Colon (tissue), 2 donors: ENCODE results near the gene C10orf95.
"Not testable (repeated sequence)": the region's sequence is repeated elsewhere in the genome, so short reads cannot be mapped to it uniquely, and the experiment has no call there.

Experiments
- FAIRE-seq: peaks from 2 replicates; lab custom pipeline; 2012; peaks lifted over from hg19 to GRCh38; lab: Jason Lieb, UNC
- donor health status: control.
- donor health status: control.

Gene C10orf95

DNA sequence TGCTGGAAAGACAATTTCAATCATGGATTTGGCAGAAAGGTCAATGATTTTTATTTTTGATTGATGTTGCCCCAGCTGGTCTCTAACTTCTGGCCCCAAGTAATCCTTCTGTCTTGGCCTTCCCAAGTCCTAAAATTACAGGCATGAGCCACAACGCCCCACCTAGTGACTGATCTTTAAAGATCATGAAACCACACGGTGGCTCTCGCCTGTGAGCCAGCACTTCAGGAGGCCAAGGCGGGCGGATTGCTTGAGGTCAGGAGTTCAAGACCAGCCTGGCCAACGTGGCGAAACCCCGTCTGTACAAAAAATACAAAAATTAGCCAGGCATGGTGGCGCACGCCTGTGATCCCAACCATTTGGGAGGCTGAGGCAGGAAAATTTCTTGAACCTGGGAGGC is 12.6 kb upstream of the C10orf95 start:
- FAIRE-seq = no peak

DNA sequence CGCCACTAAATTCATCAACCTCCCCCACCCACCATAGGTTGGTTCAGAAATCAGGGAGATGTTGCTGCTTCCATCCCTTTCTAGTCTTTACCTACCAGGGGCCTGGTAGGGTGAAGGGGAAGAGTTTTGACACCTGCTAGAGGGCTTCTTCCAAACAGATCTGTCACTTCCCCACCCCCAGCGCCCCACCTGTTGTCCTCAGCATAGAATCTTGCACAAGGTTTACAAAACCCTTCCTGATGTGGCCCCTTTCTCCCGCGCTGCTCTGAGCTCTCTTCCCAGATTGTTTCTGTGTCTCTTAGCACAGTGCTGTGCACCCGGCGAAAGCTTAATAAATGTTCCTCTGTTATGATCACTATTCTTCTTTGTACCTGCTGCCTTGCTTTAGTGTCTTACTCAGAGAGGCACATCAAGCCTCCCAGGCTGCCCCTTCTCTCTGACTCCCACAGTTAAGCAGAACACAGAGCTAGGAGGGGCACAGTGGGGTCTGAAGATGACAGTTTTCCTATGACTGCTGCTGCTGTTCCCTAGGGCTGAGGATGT is 11.2 kb upstream of the C10orf95 start:
- FAIRE-seq = no peak

DNA sequence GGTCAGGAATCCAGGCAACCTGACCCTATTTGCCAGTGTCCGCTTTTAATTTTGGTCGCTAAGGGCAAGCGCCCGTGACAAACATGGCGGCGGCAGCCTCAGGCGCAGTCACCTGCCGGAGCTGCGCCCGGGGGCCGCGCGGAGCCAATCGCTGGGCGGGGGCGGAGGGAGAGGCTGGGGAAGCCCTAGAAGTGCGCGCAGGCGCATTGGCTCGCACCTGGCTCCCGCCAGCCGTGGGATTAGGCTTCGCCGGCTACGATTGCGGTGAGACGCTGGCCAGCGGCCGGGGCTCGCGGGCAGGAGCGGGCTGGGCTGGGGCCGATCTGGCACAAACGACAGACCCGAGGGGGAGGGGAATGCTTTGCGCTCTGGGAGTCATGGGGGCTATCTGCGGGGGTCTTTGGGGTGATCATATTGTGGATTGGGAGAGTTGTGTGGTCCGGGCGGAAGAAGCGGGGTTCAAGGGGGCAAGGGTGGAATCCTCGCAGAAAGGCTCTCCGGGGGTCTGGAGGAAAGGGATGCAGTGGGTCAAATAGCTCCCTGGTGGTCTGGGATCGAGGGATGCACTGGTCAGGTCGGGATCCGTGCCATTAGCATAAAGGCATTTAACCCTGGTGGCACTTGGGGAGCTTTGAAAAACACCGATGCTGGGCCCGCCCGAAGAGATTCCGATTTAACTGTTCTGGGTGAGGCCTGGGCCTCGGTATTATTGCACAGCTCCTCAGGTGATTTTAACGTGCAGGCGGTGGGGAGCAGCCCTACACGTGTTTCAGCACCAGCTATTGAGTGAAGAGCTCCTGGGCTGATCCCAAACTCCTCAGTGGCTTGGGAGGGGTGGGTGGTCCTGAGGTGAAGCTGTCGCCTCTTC is 10.1 kb upstream of the C10orf95 start:
- no peak for FAIRE-seq

GRCh38 chr10:102460836-102461186 is 9.5 kb upstream of the C10orf95 start:
- FAIRE-seq = no peak

GRCh38 chr10:102458656-102459055 is 7.3 kb upstream of the C10orf95 start:
- no peak for FAIRE-seq

- FAIRE-seq = no peak
Observed at GRCh38 chr10:102457591-102458150, 6.3 kb upstream of the C10orf95 start.

- FAIRE-seq = no peak
Observed at GRCh38 chr10:102455893-102456471, 4.6 kb upstream of the C10orf95 start.

DNA sequence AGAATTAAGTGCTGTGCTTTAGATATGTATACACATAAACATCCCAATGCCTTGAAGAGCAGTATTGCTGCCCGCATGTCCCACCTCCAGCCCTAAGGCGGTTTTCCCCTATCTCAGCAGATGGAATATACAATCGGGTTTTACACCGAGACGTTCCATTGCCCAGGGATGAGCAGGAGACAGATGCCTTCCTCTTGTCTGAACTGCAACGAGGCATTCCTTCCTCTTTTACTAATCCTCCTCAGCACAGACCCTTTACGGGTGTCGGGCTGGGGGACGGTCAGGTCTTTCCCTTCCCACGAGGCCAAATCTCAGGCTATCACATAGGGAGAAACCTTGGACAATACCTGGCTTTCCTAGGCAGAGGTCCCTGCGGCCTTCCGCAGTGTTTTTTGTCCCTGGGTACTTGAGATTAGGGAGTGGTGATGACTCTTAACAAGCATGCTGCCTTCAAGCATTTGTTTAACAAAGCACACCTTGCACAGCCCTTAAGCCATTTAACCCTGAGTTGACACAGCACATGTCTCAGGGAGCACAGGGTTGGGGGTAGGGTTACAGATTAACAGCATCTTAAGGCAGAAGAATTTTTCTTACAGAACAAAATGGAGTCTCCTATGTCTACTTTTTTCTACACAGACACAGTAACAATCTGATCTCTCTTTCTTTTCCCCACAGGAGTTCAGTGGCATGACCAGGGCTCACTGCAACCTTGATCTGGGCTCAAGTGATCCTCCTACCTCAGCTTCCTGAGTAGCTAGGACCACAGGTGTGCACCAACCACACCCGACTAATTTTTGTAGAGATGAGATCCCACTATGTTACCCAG is 3.5 kb upstream of the C10orf95 start:
- not testable (repeated sequence) for FAIRE-seq

DNA sequence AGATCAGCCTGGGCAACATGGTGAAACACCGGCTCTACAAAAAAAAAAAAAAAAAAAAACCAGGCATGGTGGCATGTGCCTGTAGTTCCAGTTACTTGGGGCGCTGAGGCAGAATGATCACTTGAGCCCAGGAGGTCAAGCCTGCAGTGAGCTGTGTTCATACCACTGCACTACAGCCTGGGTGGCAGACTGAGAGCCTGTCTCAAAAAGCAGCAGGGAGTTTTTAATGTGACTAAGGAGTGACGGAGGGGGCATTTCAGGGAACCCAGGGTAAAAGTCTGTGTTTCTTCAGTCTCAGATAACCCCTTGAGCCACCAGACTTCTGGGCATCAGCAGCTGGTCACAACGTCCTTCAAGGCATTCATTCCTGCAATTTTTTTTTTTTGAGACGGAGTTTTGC is 2.2 kb upstream of the C10orf95 start:
- FAIRE-seq = no peak

GRCh38 chr10:102452672-102453340 is 1.5 kb upstream of the C10orf95 start:
- FAIRE-seq = no peak

DNA sequence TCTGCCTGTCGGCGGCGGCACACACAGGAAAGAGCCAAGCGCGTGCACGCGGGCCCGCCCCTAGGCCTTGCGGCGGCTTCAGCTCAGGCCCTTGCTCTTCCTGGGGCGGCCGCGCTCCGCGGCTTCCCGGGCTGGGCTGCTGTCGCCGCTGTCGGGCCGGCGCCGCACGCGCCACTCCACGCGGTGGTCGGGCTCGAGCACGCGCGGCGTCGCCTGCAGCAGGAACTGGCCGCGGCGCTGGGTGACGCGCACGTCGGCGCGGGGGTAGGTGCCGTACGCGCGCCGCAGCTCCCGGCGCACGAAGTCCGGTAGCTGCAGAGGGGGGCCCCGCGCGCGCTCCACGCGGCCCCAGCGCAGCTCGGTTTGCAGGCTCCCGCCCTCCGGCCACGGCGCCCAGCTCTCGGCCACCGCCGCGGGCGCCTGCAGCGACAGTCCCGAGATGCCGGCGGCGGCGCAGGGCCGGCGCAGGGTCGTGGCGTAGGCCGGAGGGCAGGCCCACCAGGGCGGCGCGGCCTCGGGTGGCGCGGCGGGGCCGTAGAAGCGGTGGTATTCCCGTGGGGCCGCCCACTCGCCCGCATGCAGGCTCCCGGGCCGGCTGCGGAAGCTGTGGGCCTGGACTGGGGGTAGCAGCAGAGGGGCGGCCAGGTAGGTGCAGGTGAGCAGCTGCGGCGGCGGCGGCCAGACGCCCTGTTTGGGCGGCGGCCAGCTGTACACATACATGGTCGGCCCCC is 804 bp downstream of the C10orf95 start:
- FAIRE-seq = no peak

DNA sequence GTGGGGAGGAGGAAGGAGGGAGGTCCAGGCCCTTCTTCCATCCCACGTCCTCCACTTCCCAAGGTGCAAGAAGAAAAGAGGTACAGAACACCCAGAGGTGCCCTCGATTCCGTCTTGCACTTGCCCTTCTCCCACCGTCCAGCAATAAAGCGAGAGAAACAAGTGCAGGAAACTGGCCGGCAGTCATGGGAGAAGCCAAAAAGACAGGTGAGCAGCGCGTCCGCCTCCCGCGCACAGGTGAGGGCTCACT is 1.3 kb downstream of the C10orf95 start:
- no peak for FAIRE-seq

DNA sequence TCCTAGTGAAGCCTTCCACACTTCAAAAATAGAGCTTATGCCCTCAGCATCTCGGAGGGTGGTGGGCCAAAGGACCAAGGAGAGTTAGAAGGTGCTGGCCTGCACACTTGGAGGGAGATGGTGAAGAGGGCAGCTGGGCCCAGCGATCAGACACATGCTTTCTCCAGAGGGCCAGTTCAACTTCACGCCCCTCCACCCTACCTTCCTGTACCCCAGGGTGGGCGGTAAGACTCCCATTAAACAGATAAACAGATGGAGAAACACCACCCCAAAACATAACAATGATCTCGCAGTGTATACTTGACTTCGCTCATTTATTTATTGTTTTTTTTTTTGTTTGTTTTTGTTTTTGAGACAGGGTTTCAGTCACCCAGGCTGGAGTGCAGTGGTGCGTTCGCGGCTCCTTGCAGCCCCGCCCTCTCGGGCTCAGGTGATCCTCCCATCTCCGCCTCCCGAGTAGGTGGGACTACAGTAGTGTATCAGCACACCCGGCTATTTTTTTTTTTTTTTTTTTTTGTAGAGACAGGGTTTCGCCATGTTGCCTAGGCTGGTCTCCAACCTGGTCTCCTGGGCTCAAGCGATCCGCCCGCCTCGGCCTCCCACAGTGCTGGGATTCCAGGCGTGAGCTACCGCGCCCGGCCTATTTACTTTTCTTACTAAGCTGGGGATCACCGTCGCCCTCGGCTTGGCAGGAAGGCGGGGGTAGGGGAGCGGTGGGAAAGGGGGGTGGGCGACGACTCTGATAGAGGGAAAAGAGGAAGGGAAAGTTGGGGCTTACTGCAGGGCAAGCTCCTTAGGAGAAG is 1.8 kb downstream of the C10orf95 start:
- no peak for FAIRE-seq

- FAIRE-seq = no peak
Observed at GRCh38 chr10:102444851-102445250, 6.5 kb downstream of the C10orf95 start.

DNA sequence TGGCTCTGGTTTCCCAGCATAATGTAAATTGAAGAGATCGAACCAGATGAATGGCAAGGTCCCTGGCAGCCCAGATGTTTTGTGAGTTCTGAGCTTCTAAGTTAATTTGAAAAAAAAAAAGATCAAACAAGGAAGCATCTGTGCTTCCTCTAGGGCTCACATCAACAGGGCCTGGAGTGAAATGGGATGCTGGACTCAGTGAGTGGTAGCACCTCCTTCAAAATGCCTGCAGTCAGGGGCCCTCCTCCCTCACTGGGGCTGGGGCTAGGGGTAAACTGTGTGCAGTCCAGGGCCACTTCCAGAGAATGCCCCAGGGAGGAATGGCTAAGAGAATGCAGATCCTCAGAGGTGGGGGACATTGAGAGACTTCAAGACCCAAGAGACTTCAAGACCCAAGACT is 13.0 kb downstream of the C10orf95 start:
- no peak for FAIRE-seq

GRCh38 chr10:102437515-102437914 is 13.8 kb downstream of the C10orf95 start:
- FAIRE-seq = no peak

DNA sequence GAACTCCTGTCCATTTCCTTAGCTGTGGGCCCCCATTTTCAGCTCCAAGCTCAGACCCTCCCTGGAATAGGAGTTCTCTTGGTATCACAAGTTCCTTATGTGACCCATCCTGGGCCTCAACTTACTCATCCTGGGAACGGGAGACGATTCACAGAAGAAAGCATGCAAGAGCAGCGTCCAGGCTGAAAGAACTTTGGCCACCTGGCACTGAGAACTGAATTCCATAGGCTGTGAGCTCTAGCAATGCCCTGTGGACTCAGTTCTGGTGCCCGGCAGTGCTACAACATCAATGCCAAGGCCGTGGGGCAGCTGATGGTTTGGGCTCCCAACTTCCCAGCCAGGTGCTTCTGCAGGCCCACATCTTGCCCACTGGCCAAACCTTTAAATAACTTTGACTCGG is 15.0 kb downstream of the C10orf95 start:
- FAIRE-seq = no peak

GRCh38 chr10:102435529-102436233 is 15.7 kb downstream of the C10orf95 start:
- FAIRE-seq = no peak

- FAIRE-seq = no peak
Observed at GRCh38 chr10:102435133-102435497, 16.2 kb downstream of the C10orf95 start.
